GM13976 (cell line): ENCODE measurements around the gene DAAM1.

Experiments used
- DNase-seq: peaks from one replicate; pipeline ENCODE4 v3.0.0; 2012; ENCODE audit warnings: low spot score
- in situ Hi-C: fragments of 300-500 bp; cut with MboI; formaldehyde crosslinking; loops from one replicate; pipeline ENCODE4 v1.12.0; 2022; ENCODE audit warnings: low sequenced_read_pairs, mixed read lengths, inconsistent platforms; ENCODE audit not compliant: unreplicated experiment
- TF ChIP-seq, protein P1 (sequence below): IDR thresholded peaks from 2 replicates; pipeline ENCODE4 v1.5.1; 2012; ENCODE audit warnings: borderline replicate concordance, mild to moderate bottlenecking; ENCODE audit not compliant: insufficient read depth; ENCODE audit errors: extremely low read depth, missing control alignments, control extremely low read depth

DAAM1 gene

GRCh38 chr14:59267046-59267445 lies 78.6 kb downstream of the DAAM1 start:
- in situ Hi-C loops, result no loop called here
- no peak for DNase-seq
- TF ChIP-seq, protein P1, sequence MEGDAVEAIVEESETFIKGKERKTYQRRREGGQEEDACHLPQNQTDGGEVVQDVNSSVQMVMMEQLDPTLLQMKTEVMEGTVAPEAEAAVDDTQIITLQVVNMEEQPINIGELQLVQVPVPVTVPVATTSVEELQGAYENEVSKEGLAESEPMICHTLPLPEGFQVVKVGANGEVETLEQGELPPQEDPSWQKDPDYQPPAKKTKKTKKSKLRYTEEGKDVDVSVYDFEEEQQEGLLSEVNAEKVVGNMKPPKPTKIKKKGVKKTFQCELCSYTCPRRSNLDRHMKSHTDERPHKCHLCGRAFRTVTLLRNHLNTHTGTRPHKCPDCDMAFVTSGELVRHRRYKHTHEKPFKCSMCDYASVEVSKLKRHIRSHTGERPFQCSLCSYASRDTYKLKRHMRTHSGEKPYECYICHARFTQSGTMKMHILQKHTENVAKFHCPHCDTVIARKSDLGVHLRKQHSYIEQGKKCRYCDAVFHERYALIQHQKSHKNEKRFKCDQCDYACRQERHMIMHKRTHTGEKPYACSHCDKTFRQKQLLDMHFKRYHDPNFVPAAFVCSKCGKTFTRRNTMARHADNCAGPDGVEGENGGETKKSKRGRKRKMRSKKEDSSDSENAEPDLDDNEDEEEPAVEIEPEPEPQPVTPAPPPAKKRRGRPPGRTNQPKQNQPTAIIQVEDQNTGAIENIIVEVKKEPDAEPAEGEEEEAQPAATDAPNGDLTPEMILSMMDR, result no peak

DNA sequence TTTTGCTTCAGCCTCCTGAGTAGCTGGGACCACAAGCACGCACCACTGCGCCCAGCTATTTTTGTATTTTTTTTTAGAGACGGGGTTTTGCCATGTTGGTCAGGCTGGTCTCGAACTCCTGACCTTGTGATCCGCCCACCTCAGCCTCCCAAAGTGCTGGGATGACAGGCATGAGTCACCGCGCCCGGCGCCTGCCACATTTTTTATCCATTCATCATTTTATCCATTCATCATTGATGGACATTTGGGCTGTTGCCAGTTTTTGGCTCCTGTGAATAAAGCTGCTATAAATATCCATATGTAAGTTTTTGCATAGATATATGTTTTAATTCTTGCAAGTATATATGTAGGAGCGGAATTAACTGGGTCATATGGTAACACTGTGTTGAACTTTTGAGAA lies 79.5 kb downstream of the DAAM1 start:
- DNase-seq, result no peak
- TF ChIP-seq, protein P1, result no peak

GRCh38 chr14:59268858-59269257 lies 80.4 kb downstream of the DAAM1 start:
- in situ Hi-C loops, result no loop called here

More for the DNA sequence above, 79.5 kb downstream of the DAAM1 start:
- in situ Hi-C loops, result no loop called here

GRCh38 chr14:59269466-59269865 lies 81.0 kb downstream of the DAAM1 start:
- DNase-seq, result no peak
- TF ChIP-seq, protein P1, result no peak
- in situ Hi-C loops, result no loop called here

More at GRCh38 chr14:59268858-59269257, 80.4 kb downstream of the DAAM1 start:
- no peak for DNase-seq
- TF ChIP-seq, protein P1, result no peak

- DNase-seq, result no peak
- in situ Hi-C loops, result no loop called here
- TF ChIP-seq, protein P1, result no peak
These were observed 82.8 kb downstream of the DAAM1 start for GRCh38 chr14:59271256-59271655.

GRCh38 chr14:59271734-59272133 lies 83.3 kb downstream of the DAAM1 start:
- in situ Hi-C loops, result no loop called here
- no peak for DNase-seq
- TF ChIP-seq, protein P1, result no peak

DNA sequence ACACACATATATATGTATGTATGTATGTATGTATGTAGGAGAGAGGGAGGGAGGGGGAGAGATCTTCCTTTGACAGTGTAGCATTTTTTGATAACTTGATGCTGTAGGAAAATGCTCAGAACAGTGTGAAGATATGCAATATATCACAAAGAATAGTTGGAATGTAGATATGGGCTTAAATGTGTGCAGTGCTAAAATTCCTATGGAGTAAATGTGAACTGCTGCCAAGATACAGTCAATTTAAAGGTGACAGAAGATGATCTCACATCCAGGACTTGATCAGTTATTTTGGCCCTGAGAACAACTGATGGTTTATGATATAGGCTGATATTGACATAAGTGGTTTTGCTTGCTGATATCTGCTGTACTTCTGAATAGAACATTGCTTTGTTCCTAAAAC lies 84.2 kb downstream of the DAAM1 start:
- in situ Hi-C loops, result no loop called here
- TF ChIP-seq, protein P1, result no peak
- DNase-seq, result no peak
